Measurements from ENCODE around the gene KHDC3L.
"Not testable (repeated sequence)": the region's sequence is repeated elsewhere in the genome, so short reads cannot be mapped to it uniquely, and the experiment has no call there.

KHDC3L gene

DNA sequence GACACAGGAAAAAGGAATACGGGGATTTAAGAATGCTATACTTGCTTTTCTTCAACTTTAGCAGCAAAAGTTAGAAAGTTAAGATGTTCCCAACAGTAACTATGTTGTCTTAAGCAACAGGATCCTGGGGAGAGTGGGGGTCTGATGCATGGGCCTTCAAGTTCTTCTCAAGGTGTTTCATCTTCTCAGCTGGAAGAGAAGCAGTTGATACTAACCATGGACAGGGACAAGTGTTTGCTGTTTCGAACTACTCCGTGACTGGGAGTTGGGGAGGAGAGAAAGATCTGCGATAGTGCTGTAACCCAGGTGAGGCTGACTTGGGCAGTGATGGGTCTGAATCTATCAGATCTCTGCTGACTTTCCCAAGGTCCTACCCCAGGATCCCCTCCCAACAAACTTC is 6.2 kb downstream of the KHDC3L start:
- TF ChIP-seq, protein P1, sequence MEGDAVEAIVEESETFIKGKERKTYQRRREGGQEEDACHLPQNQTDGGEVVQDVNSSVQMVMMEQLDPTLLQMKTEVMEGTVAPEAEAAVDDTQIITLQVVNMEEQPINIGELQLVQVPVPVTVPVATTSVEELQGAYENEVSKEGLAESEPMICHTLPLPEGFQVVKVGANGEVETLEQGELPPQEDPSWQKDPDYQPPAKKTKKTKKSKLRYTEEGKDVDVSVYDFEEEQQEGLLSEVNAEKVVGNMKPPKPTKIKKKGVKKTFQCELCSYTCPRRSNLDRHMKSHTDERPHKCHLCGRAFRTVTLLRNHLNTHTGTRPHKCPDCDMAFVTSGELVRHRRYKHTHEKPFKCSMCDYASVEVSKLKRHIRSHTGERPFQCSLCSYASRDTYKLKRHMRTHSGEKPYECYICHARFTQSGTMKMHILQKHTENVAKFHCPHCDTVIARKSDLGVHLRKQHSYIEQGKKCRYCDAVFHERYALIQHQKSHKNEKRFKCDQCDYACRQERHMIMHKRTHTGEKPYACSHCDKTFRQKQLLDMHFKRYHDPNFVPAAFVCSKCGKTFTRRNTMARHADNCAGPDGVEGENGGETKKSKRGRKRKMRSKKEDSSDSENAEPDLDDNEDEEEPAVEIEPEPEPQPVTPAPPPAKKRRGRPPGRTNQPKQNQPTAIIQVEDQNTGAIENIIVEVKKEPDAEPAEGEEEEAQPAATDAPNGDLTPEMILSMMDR (IDR thresholded peaks at IDR 0.05; ENCODE audit: low read length, missing control alignments): no peak
- DNase-seq (ENCODE audit: low read depth): no peak
- H3K4me3 ChIP-seq (replicated peaks; ENCODE audit: low read depth, low read length): no peak overlapping the region

DNA sequence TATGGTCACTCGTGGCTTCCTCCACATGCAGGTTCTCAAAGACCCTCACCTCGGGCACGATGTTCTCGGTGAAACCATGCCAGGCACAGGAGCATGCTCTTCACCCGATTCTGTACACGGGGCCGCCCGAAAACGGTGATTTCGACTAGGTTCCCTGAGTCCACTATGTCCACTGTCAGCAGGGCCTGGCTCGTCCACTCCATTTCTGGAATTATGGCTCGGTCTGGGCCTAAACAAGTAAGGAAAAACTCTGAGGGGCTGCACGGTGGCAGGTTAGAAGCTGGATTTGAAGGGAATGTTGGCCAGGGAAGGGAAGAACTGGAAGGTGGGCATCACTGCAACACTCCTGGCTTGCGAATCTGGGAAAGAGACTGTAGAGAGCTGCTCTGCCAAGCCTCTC is 6.7 kb downstream of the KHDC3L start:
- TF ChIP-seq, protein P1 (IDR thresholded peaks at IDR 0.05; ENCODE audit: low read length, missing control alignments): no peak

DNA sequence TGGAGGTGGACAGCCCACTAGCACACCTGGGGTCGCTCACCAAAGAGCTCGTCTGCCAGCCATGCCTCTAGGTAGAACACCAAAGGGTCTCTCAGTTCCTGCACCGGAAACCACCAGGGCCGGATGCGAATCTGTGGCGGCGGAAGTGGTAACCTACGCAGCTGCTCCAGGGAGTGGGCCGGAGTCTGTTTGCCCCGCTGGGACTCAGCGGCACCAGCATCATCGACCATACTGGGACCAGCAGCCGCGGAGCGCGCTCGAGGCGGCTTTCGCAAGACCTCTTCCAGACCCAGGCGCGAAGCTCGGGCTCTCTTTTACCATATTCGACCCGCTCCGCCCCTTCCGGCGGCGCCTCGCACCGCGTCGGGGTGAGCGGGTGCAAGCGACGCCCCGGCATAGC is 7.1 kb downstream of the KHDC3L start, which contains the start of gene OOEP:
Gene OOEP, minus strand, starts transcription at position 335 of the 400 bp plus-strand sequence. Its CDS starts 105 bp downstream, at position 230.
- no peak for DNase-seq (ENCODE audit: low read depth)
- H3K4me3 ChIP-seq (replicated peaks; ENCODE audit: low read depth, low read length): no peak within 1 kb of the TSS
- TF ChIP-seq, protein P1 (IDR thresholded peaks at IDR 0.05; ENCODE audit: low read length, missing control alignments): no peak

More for the DNA sequence above, 6.7 kb downstream of the KHDC3L start:
- no peak for DNase-seq (ENCODE audit: low read depth)
- H3K4me3 ChIP-seq (replicated peaks; ENCODE audit: low read depth, low read length): no peak overlapping the region

DNA sequence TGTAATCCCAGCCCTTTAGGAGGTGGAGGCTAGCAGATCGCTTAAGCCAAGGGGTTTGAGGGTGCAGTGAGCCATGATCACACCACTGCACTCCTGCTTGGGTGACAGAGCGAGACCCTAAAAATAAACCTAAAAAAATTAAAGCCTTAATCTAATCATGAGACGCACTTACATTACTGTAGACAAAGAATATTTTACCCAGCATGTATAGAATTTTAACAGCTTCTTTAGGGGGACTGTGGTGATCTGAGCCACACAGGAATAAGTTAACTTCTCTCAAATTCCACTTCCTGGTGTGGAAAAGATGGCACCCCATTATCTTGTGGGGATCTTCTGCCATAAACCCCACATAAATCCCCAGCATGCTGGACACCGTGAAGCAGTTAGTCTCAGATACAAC is 9.5 kb downstream of the KHDC3L start:
- no peak overlapping the region for H3K4me3 ChIP-seq (replicated peaks; ENCODE audit: low read depth, low read length)
- no peak for DNase-seq (ENCODE audit: low read depth)
- TF ChIP-seq, protein P1 (IDR thresholded peaks at IDR 0.05; ENCODE audit: low read length, missing control alignments): no peak

DNA sequence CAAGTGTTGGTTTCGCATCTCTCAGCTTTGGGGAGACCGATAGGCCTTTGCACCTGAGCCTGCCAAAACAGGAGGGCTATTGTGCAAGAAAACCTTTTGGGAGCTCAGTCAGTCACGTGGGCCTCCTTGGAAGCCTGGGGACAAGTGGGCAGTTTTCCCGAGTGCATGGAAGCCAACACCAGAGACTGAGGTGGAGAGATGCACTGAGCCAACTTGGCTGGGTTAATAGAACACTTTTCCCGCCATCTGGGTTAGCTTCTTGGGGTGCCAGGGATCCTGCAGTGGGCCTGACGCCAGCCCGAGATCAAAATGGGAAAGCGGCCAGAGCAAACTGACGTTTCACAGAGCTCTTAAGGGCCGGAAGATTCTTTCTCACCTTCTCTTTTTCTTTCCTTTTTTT is 10.1 kb downstream of the KHDC3L start:
- DNase-seq (ENCODE audit: low read depth): no peak
- H3K4me3 ChIP-seq (replicated peaks; ENCODE audit: low read depth, low read length): no peak overlapping the region
- TF ChIP-seq, protein P1 (IDR thresholded peaks at IDR 0.05; ENCODE audit: low read length, missing control alignments): no peak

DNA sequence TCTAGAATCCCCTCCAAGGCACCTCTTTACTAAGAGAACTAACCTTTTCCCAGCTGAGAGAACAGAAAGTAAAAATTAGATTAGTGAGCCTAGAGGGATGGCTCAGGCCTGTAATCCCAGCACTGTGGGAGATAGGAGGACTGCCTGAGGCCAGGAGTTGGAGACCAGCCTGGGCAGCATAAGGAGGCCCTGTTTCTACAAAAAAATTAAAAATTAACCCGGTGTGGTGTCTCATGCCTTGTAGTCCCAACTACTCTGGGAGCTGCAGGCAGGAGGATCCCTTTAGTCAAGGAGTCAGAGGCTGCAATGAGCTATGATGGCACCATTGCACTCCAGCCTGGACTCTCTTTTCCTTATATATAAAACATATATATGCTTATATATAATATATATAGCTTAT is 12.8 kb downstream of the KHDC3L start:
- no peak for DNase-seq (ENCODE audit: low read depth)
- TF ChIP-seq, protein P1 (IDR thresholded peaks at IDR 0.05; ENCODE audit: low read length, missing control alignments): no peak

DNA sequence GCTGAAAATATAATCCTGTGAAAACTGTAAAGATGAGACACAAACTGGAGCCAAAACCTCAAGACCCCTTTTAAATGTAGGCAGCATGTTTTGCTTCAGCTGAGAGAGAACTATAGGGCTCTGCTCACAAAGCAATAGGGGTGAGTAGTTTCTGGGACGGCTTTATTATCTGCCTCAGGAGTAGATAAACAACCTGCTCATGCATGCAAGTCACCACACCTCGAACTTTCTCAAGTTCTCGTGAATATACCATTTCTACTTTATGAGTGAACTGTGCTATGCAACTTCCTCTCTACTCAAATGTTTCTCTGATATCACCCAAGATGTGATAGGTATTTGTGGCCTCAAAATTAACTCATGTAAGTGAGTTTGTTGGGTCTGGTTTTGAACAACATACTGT is 14.8 kb downstream of the KHDC3L start:
- no peak for DNase-seq (ENCODE audit: low read depth)
- TF ChIP-seq, protein P1 (IDR thresholded peaks at IDR 0.05; ENCODE audit: low read length, missing control alignments): no peak
- no peak overlapping the region for H3K4me3 ChIP-seq (replicated peaks; ENCODE audit: low read depth, low read length)

More for the DNA sequence above, 12.8 kb downstream of the KHDC3L start:
- no peak overlapping the region for H3K4me3 ChIP-seq (replicated peaks; ENCODE audit: low read depth, low read length)

DNA sequence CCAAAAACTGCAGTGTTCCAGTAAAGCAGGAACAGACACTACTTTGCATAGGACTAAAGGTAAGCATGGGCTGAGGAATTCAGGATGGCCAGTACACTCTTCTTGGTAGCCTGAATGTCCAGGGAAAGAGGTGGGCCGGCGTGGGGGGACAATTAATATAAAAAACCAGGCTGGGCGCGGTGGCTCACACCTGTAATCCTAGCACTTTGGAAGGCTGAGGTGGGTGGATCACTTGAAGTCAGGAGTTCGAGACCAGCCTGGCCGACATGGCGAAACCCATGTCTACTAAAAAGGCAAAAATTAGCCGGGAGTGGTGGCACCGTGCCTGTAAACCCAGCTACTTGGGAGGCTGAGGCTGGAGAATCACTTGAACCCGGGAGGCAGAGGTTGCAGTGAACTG is 19.1 kb downstream of the KHDC3L start:
- not testable (repeated sequence) for H3K4me3 ChIP-seq (replicated peaks; ENCODE audit: low read depth, low read length); DNase-seq (ENCODE audit: low read depth)

Measured in fibroblast of pulmonary artery (primary cell).